GM12891 (cell line): Measurements from ENCODE around the gene OTP.

Experiments
- POLR2A ChIP-seq: IDR thresholded peaks from 2 replicates; pipeline ENCODE4 v1.6.1; 2011; ENCODE audit warnings: low read depth, low read length, control low read depth
- POLR2AphosphoS5 ChIP-seq: IDR thresholded peaks from 2 replicates; pipeline ENCODE4 v1.6.1; 2011; ENCODE audit warnings: low read depth, low read length, control low read depth
- TAF1 ChIP-seq: IDR thresholded peaks from 2 replicates; pipeline ENCODE4 v1.6.1; 2011; ENCODE audit warnings: low read depth, low read length, control low read depth

- no peak for TF ChIP-seq POLR2AphosphoS5
- no peak for TF ChIP-seq TAF1
- no peak for TF ChIP-seq POLR2A
Observed at GRCh38 chr5:77650686-77651085, 12.2 kb upstream of the OTP start.
